DMS114 treated with DMSO at 0.1 percent for 48 hours (cell line): ENCODE measurements around the gene BTBD17.

Experiments used
- DNase-seq: peaks from one replicate; lab custom pipeline; 2025; ENCODE audit not compliant: unreplicated experiment; lab: John Stamatoyannopoulos, UW

Gene BTBD17

GRCh38 chr17:74339537-74340195 lies 22.0 kb downstream of the BTBD17 start:
- no peak for DNase-seq

GRCh38 chr17:74337834-74338500 lies 23.7 kb downstream of the BTBD17 start:
- DNase-seq, result no peak

GRCh38 chr17:74336307-74336706 lies 25.4 kb downstream of the BTBD17 start:
- DNase-seq, result no peak

DNA sequence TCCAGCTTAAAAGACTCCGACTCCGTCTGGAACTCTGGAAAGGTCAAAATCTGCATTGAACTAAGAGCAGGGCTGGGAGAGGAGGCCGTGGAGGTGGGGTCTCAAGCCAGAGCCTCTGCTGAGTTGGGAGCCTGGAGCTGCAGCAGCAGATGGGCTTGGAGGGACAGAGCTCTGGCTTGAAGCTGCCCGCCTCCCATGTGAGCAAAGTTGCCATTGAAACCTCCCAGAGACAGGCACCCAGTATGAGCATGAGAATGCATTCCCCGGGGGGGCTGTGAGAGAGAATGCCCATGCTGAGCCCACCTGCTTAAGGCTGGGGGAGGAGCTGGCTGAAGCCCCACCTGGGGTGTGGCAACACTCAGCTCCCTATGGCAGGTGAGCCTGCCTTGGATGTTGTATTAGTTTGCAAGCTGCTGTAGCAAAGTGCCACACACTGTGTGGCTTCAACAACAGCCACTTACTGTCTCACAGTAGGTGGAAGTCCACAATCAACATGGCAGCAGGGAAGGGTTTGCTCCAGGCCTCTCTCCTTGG lies 26.1 kb downstream of the BTBD17 start:
- no peak for DNase-seq

DNA sequence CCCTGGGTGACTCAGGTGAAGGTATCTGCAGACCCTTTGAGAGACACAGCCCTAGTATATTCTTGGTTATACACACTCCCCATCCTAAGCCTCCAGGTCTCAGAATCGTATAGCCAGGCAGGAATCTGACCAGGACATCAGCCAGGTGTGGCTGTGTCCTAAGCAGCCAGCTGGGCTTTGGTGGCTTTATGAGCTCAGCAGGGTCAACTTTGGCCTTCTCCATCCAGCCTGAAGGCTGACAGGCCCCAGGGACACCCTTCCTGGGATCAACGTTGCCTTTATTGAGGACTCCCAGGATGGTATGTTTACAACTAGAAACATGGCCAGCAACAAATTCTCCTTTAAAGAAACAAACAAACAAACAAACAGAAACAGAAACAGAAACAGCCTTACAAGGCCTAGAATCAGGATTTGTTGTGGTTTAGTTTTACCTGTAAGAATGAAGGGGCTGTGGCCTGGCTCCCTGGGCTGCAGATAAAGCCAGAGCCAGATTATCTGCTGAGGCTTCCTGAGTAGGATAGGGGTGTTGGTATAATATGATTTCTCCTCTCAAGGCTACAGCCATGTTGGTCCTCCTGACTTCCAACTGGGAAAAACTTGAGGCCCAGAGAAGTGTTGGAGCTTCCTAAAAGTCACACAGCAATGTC lies 27.2 kb downstream of the BTBD17 start:
- DNase-seq, result no peak

DNA sequence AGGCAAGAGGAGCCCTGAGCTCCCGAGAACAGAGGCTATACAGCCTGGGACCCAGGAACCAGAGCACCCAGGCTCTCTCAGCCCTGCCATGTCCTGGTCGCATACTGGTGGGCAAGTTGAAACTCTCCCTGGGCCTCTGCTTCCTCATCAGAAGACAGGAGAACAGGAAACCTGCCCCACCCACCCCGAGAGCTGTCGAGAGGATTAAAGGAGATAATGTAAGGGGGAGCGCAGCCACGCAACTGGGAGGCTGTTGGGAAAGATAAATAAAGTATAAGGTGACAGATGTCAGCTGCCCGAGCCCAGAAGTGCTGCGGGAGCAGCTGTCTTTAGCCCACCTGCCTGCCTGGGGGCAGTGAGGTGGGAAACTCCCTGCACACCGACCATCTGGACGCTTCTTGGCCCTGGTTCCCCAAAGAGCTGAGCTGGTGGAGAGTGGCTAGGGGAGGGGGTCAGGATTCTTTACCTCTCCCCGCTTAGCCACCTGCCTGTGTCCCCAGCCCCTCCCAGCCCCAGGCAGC lies 28.8 kb downstream of the BTBD17 start:
- DNase-seq, result no peak

- no peak for DNase-seq
These were observed 29.5 kb downstream of the BTBD17 start for GRCh38 chr17:74332017-74332650.

DNA sequence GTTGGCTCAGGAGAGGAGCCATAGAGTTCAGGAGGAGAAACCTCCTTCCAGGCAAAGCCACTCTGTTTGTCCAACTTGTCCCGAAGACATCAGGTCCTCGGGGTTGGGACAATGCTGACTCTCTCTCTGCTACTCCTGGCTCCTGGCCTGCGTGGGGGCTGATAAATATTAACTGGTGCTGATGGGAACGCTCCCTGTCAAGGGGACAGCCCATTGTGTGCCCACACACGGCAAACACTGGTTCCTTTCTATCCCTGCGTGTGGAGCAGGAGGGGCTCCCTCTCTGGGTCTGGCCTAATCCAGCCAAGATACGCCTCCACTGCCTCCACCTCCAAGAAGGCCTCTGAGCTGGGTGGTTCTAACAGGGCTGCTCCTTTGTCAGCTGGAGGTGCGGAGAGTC lies 31.2 kb downstream of the BTBD17 start:
- no peak for DNase-seq

GRCh38 chr17:74329378-74329777 lies 32.3 kb downstream of the BTBD17 start:
- no peak for DNase-seq

DNA sequence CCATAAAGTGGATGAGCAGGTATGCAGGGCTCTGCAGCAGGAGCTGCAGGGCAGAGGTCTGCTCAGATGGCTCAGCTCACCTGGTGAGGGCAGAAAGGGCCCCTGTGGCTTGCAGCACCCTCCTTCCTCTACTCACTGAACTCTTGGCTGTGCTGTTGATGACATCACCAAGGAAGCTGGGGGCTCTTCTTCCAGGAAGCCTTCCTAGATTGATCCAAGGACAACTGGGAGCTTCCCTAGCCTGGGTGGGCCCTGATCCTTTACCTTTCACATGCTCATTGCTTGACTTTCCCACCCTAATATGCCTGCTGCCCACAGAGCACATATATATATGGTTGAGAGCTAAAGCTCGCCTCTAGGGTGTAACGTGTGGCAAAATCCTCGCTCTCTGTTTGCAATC lies 33.2 kb downstream of the BTBD17 start:
- DNase-seq, result no peak

- no peak for DNase-seq
These were observed 35.2 kb downstream of the BTBD17 start for GRCh38 chr17:74326506-74326905.

- DNase-seq, result no peak
These were observed 35.8 kb downstream of the BTBD17 start, which contains the start of gene KIF19 for GRCh38 chr17:74325743-74326379. Gene KIF19 (plus strand): TSS chr17:74326226. CDS start chr17:74326350, 124 bp downstream.

- DNase-seq, result no peak
These were observed 36.3 kb downstream of the BTBD17 start for GRCh38 chr17:74325376-74325742.

- no peak for DNase-seq
These were observed 37.1 kb downstream of the BTBD17 start for GRCh38 chr17:74324521-74324920.

GRCh38 chr17:74318391-74318790 lies 43.3 kb downstream of the BTBD17 start:
- no peak for DNase-seq

DNA sequence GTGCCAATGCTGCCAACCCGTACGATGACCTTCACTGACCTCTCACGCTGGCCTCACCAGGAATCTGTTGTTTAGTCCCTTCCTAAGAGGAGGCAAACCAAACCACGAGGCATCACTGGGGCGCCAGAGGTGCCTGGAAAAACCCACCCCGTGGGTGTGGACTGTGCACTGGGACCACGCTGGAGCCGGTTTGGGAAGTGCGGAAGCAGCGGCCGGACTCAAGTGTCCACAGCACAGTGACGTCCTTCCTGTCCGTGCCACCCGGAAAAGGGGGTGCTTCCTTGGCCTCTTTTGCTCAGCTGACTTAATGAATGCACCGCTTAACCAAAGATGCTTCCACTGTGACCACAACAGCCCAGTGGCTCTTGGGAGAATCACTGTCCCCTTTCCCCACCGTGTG lies 44.6 kb downstream of the BTBD17 start:
- DNase-seq, result no peak

- no peak for DNase-seq
These were observed 45.4 kb downstream of the BTBD17 start for GRCh38 chr17:74316220-74316619.

DNA sequence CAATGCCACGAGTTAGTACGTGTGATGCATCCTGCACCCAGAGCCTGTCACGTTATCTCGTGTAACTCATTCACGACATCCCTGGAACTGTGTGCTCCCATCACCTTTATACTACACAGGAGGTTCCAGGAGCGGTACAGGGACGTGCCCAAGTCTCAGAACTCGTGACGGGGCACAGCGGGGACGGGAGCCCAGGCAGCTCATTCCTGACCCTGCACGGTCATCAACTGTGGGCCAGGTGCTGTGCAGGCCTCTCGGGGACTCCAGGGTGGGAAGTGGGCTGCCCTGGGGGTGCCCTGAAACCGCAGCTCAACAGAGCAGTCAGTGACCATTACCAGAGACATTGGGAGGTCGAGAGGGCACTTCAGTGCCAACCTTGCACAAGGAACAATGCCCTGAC lies 46.8 kb downstream of the BTBD17 start:
- DNase-seq, result no peak

- no peak for DNase-seq
These were observed 51.8 kb downstream of the BTBD17 start for GRCh38 chr17:74309902-74310301.

DNA sequence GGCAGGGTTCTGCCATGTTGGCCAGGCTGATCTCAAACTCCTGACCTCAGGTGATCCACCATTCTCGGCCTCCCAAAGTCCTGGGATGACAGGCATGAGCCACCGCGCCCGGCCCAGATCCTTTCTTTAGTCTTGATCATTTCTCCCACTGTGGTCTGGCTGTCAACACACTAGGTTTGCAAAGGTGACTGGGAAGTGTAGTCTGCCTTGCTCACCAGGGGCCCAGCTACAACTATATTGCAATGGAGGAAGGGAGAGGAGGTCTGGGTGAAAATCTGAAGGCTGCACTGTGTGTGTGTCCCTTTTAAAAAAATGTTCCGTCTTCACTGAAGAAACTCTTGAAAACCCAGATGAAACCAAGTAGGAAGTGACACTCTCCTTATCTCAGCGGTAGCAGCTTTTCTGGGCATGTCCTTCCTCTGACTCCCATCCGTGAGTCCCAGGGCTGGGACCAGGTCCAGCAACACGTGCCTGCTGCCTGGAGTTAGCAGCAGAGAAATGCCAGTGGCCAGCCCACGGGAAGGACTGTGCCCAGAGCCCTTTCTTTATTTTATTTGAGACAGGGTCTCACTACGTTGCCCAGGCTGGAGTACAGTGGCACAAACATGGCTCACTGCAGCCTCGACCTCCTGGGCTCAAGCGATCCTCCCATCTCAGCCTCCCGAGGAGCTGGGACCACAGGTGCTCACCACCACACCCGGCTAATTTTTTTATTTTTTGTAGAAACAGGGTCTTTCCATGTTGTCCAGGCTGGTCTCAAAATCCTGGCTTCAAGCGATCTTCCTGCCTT lies 53.5 kb downstream of the BTBD17 start:
- no peak for DNase-seq
